HepG2 (cell line): ENCODE measurements around the gene IGIP. TPM values are rescaled to one million over a fixed set of nuclear protein-coding genes. Genes with fewer than 3 reads are reported as not detected.

Source experiments
- ATAC-seq: fragments of 200-7000 bp; cut with Tn5 transposase; 3 replicates; pipeline ENCODE4 v1.9.1; 2020; ENCODE audit warnings: mild to moderate bottlenecking, moderate library complexity
- BruUV-seq: library from RNA; stranded (reverse); fragments of 400-500 nt; replicated peaks from 2 replicates; lab custom pipeline; 2021; lab: Mats Ljungman, UMichigan
- CTCF ChIA-PET: fragments of 300-600 bp; formaldehyde crosslinking; extraction: SDS; loops from one replicate; lab custom pipeline; 2021; ENCODE audit warnings: low total read pairs, inconsistent platforms, low intra/inter-chr PET ratio; lab: Yijun Ruan, JAX
- POLR2A ChIA-PET: fragments of 350-600 bp; sonication (Branson Sonifier 250); formaldehyde crosslinking; loops from one replicate; lab custom pipeline; 2020; ENCODE audit warnings: antibody characterized with exemption, inconsistent platforms; lab: Yijun Ruan, JAX
- DNase-seq: peaks from one replicate; pipeline ENCODE4 v3.0.0-alpha.2; 2015; ENCODE audit warnings: low spot score
- FAIRE-seq: peaks from 3 replicates; lab custom pipeline; 2011; peaks lifted over from hg19 to GRCh38; lab: Jason Lieb, UNC
- H2AFZ ChIP-seq: one replicate; pipeline ENCODE4 v1.6.1; 2011; ENCODE audit warnings: low read length, inconsistent platforms
- H3K27ac ChIP-seq: fragments of 300-600 bp; 3 replicates; pipeline ENCODE4 v1.8.0; 2011; ENCODE audit warnings: mixed run types, mild to moderate bottlenecking, mixed read lengths, low read length, inconsistent platforms; ENCODE audit not compliant: insufficient read depth; ENCODE audit errors: extremely low read length
- H3K27me3 ChIP-seq, 2 experiments: fragments of 200-600 bp in 1 of 2; 2 replicates in 1 of 2; 3 replicates in 1 of 2; pipeline versions ENCODE4 v1.6.0 to v1.8.0; 2011; ENCODE audit warnings: low read length in 2 of 2, mild to moderate bottlenecking in 2 of 2, moderate library complexity in 2 of 2, inconsistent platforms in 1 of 2; ENCODE audit not compliant: insufficient read depth in 2 of 2, control insufficient read depth in 1 of 2
- H3K36me3 ChIP-seq, 2 experiments: fragments of 200-600 bp in 1 of 2; replicated peaks in 1 of 2; 2 replicates in 1 of 2; 3 replicates in 1 of 2; pipeline versions ENCODE4 v1.5.1 to v1.8.0; 2011; ENCODE audit warnings: low read length in 2 of 2, inconsistent platforms in 1 of 2; ENCODE audit not compliant: insufficient read depth in 2 of 2, control insufficient read depth in 1 of 2
- H3K4me1 ChIP-seq: 2 replicates; pipeline ENCODE4 v1.5.1; 2012; ENCODE audit warnings: low read length, inconsistent platforms; ENCODE audit not compliant: insufficient read depth
- H3K4me2 ChIP-seq: 2 replicates; pipeline ENCODE4 v1.6.0; 2011; ENCODE audit warnings: low read depth, low read length, inconsistent platforms
- H3K4me3 ChIP-seq, 3 experiments: fragments of 200-600 bp in 1 of 3; sonication (generic), shearing (Covaris generic) in 1 of 3; replicated peaks in 1 of 3; 2 replicates each; pipeline ENCODE4 v1.5.1; 2011 to 2016; ENCODE audit warnings: low read length in 3 of 3, inconsistent platforms in 2 of 3, low read depth in 2 of 3, mild to moderate bottlenecking in 2 of 3, control low read depth in 1 of 3, mixed read lengths in 1 of 3; ENCODE audit not compliant: insufficient read depth in 1 of 3
- H3K79me2 ChIP-seq: one replicate; pipeline ENCODE4 v1.6.1; 2011; ENCODE audit warnings: low read length, inconsistent platforms; ENCODE audit not compliant: insufficient read depth
- H3K9ac ChIP-seq: 2 replicates; pipeline ENCODE4 v1.6.0; 2011; ENCODE audit warnings: mild to moderate bottlenecking, low read depth, low read length, inconsistent platforms; ENCODE audit not compliant: insufficient read depth
- H3K9me3 ChIP-seq: 2 replicates; pipeline ENCODE4 v1.5.1; 2012; ENCODE audit warnings: mild to moderate bottlenecking, low read length
- H4K20me1 ChIP-seq: 2 replicates; pipeline ENCODE4 v1.6.0; 2011; ENCODE audit warnings: inconsistent platforms, mild to moderate bottlenecking, low read length, moderate library complexity; ENCODE audit not compliant: insufficient read depth
- FOXM1 ChIP-seq: sonication (generic); formaldehyde crosslinking; IDR thresholded peaks from 2 replicates; pipeline ENCODE4 v1.5.0; 2020; ENCODE audit warnings: missing genetic modification reagents
- HIVEP1 ChIP-seq: sonication (generic); formaldehyde crosslinking; IDR thresholded peaks from 2 replicates; pipeline ENCODE4 v1.4.0; 2020; ENCODE audit warnings: mild to moderate bottlenecking, missing genetic modification reagents
- JARID2 ChIP-seq: sonication (generic); formaldehyde crosslinking; IDR thresholded peaks from 2 replicates; pipeline ENCODE4 v1.8.1; 2023; ENCODE audit warnings: missing genetic modification reagents, inconsistent platforms; ENCODE audit not compliant: insufficient replicate concordance
- KAT8 ChIP-seq: IDR thresholded peaks from 2 replicates; pipeline ENCODE4 v1.6.1; 2016; ENCODE audit warnings: missing genetic modification reagents, missing compliant biosample characterization
- MIER2 ChIP-seq: IDR thresholded peaks from 2 replicates; pipeline ENCODE4 v1.6.1; 2016; ENCODE audit warnings: missing biosample characterization, missing genetic modification reagents
- MIER3 ChIP-seq: IDR thresholded peaks from 2 replicates; pipeline ENCODE4 v1.6.1; 2016; ENCODE audit warnings: missing compliant biosample characterization, borderline replicate concordance
- NCOA2 ChIP-seq: sonication (generic); formaldehyde crosslinking; IDR thresholded peaks from 2 replicates; pipeline ENCODE4 v1.8.0; 2022; ENCODE audit warnings: inconsistent platforms
- NR2F6 ChIP-seq, 2 experiments: IDR thresholded peaks; 2 replicates each; pipeline ENCODE4 v1.6.1; 2016; ENCODE audit warnings: antibody characterized with exemption in 1 of 2, mild to moderate bottlenecking in 1 of 2
- POLR2G ChIP-seq: fragments of 200-400 bp; formaldehyde crosslinking; IDR thresholded peaks from 2 replicates; pipeline ENCODE4 v1.6.1; 2018; ENCODE audit warnings: mild to moderate bottlenecking, low read depth, low read length, moderate library complexity
- RFX1 ChIP-seq: fragments of 450-650 bp; IDR thresholded peaks from 2 replicates; pipeline ENCODE4 v1.6.1; 2017
- ZBTB7B ChIP-seq: sonication (generic); formaldehyde crosslinking; IDR thresholded peaks from 2 replicates; pipeline ENCODE4 v1.4.0; 2020; ENCODE audit warnings: missing genetic modification reagents
- ZNF790 ChIP-seq: sonication (generic); formaldehyde crosslinking; IDR thresholded peaks from 2 replicates; pipeline ENCODE4 v1.8.0; 2022; ENCODE audit warnings: missing genetic modification reagents, mild to moderate bottlenecking, borderline replicate concordance
- ZSCAN22 ChIP-seq: sonication (generic); formaldehyde crosslinking; IDR thresholded peaks from 2 replicates; pipeline ENCODE4 v1.4.0; 2020; ENCODE audit warnings: mild to moderate bottlenecking, missing genetic modification reagents
- WGBS: methylation state at CpG from one replicate; pipeline ENCODE4 v1.1.6; 2017; ENCODE audit warnings: low lambda C conversion rate; 5-methylcytosine and 5-hydroxymethylcytosine counted together
- in situ Hi-C: cut with HindIII; loops from 2 replicates; pipeline ENCODE4 v1.10.0; 2017; ENCODE audit warnings: low pct_unique_long_range_greater_than_20kb; ENCODE audit not compliant: extremely low pct_ligation_motif_present
- intact Hi-C: fragments of 100-400 bp; cut with micrococcal nuclease; formaldehyde crosslinking; loops from one replicate; pipeline ENCODE4 v1.10.0; 2022; ENCODE audit not compliant: unreplicated experiment
- polyA plus RNA-seq, 8 experiments: library from polyadenylated mRNA; depleted of rRNA in 3 of 8; stranded (reverse) in 7 of 8; unstranded in 1 of 8; fragments of >200 nt; fragmentation: Illumina TruSeq in 4 of 8; extraction: Trizol in 4 of 8; gene quantifications; 2 replicates each; pipeline versions ENCODE4 v1.2.1 to v1.2.3, GENCODE V29; 2011 to 2016; ENCODE audit warnings: low read depth in 4 of 8, missing spikeins in 1 of 8, mixed read lengths in 1 of 8; ENCODE audit not compliant: insufficient read depth in 1 of 8
- total RNA-seq, 5 experiments: library from RNA; depleted of rRNA; stranded (reverse); fragments of >200 nt; fragmentation: Illumina TruSeq; extraction: Trizol; gene quantifications; 2 replicates each; pipeline ENCODE4 v1.2.3, GENCODE V29; 2016; ENCODE audit warnings: low read depth in 1 of 5
- TF ChIP-seq, protein P1 (sequence below): sonication (generic); formaldehyde crosslinking; IDR thresholded peaks from 2 replicates; pipeline ENCODE4 v1.4.0; 2020; ENCODE audit warnings: mild to moderate bottlenecking, missing genetic modification reagents
- TF ChIP-seq, protein P2 (sequence below): sonication (generic); formaldehyde crosslinking; IDR thresholded peaks from 2 replicates; pipeline ENCODE4 v1.5.1; 2020; ENCODE audit warnings: mild to moderate bottlenecking, missing genetic modification reagents, borderline replicate concordance
- TF ChIP-seq, protein P3 (sequence below): sonication (generic); formaldehyde crosslinking; IDR thresholded peaks from 2 replicates; pipeline ENCODE4 v1.5.0; 2020; ENCODE audit warnings: missing genetic modification reagents

The IGIP gene
- total and polyA plus RNA-seq, 2 of the 13 experiments (the other 11 are each of a cell fraction or from before 2014, with no cell fraction given), result 1.7 to 2.1 TPM

DNA sequence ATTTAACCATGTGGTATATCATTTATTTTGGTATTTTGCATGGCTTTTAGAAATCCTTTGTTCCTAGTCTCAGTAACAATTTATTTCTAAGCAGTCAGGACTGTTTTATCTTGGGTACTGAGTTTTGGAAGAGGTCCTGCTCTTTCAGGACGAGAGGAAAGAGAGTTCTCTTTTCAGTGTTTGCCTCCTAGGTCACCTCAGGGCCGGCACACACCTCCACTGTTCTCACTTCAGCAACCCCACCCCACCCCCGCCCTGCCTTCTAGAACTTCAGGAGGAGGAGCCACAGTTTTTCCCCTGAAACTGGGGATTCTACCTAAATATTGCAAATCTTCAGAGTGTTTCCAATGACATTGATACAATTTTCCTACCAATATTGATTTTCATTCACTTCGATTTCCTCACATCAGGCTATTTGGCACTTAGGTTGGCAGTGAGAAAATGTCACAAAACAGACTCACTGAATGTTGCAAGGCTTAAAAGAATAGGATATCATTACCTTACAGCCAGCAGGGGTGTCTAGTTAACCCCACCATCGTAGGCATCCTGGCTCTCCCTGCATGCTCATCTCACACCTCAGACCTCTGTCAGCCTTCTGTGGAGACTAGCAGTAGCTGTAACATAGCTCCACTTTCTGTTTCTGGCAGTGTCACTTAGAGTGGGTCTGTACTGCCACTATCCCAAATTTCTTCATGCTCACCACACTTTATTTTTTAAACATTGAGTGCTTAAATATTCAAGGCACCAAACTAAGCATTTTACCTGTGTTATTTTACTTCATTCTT lies 5.4 kb downstream of the IGIP start (continued):
- TF ChIP-seq NR2F6 (IDR thresholded peaks at IDR 0.05), result no peak
- TF ChIP-seq NR2F6 (CRISPR knock-in tag; IDR thresholded peaks at IDR 0.05), result no peak
- TF ChIP-seq, protein P1, sequence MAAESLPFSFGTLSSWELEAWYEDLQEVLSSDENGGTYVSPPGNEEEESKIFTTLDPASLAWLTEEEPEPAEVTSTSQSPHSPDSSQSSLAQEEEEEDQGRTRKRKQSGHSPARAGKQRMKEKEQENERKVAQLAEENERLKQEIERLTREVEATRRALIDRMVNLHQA (CRISPR knock-in tag), result no peak
- TF ChIP-seq ZBTB7B, result no peak
- no peak for TF ChIP-seq FOXM1 (CRISPR knock-in tag)
- TF ChIP-seq NCOA2 (CRISPR knock-in tag), result no peak

DNA sequence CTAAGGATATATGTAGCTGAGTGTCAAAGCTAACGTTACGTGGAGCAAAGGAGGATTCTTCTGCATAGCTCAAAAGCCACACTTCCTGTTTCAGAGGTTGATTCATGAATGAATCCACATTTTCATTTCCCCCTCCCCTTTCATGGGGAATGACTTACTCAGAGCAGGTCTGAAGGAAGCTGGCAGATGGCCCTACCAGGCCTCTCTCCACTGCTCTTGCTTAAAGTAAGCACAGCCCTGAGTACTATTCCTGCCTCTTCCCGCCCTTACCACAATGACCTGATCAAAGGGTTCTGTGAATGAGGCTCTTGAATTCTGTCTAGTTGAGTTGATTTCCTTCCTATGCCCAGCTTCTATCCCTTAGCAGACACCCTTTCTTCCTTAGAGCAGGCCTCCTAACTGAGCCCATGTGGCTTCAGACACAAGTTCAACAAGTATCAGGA lies 6.3 kb downstream of the IGIP start:
- TF ChIP-seq MIER2 (CRISPR knock-in tag), result no peak
- TF ChIP-seq, protein P2, sequence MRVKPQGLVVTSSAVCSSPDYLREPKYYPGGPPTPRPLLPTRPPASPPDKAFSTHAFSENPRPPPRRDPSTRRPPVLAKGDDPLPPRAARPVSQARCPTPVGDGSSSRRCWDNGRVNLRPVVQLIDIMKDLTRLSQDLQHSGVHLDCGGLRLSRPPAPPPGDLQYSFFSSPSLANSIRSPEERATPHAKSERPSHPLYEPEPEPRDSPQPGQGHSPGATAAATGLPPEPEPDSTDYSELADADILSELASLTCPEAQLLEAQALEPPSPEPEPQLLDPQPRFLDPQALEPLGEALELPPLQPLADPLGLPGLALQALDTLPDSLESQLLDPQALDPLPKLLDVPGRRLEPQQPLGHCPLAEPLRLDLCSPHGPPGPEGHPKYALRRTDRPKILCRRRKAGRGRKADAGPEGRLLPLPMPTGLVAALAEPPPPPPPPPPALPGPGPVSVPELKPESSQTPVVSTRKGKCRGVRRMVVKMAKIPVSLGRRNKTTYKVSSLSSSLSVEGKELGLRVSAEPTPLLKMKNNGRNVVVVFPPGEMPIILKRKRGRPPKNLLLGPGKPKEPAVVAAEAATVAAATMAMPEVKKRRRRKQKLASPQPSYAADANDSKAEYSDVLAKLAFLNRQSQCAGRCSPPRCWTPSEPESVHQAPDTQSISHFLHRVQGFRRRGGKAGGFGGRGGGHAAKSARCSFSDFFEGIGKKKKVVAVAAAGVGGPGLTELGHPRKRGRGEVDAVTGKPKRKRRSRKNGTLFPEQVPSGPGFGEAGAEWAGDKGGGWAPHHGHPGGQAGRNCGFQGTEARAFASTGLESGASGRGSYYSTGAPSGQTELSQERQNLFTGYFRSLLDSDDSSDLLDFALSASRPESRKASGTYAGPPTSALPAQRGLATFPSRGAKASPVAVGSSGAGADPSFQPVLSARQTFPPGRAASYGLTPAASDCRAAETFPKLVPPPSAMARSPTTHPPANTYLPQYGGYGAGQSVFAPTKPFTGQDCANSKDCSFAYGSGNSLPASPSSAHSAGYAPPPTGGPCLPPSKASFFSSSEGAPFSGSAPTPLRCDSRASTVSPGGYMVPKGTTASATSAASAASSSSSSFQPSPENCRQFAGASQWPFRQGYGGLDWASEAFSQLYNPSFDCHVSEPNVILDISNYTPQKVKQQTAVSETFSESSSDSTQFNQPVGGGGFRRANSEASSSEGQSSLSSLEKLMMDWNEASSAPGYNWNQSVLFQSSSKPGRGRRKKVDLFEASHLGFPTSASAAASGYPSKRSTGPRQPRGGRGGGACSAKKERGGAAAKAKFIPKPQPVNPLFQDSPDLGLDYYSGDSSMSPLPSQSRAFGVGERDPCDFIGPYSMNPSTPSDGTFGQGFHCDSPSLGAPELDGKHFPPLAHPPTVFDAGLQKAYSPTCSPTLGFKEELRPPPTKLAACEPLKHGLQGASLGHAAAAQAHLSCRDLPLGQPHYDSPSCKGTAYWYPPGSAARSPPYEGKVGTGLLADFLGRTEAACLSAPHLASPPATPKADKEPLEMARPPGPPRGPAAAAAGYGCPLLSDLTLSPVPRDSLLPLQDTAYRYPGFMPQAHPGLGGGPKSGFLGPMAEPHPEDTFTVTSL (CRISPR knock-in tag), result no peak
- TF ChIP-seq KAT8 (CRISPR knock-in tag), result no peak
- no peak for TF ChIP-seq RFX1
- TF ChIP-seq ZSCAN22 (CRISPR knock-in tag), result no peak
- TF ChIP-seq ZNF790, result no peak
- no peak for TF ChIP-seq POLR2G
- no peak for TF ChIP-seq JARID2 (CRISPR knock-in tag)
- TF ChIP-seq, protein P3, sequence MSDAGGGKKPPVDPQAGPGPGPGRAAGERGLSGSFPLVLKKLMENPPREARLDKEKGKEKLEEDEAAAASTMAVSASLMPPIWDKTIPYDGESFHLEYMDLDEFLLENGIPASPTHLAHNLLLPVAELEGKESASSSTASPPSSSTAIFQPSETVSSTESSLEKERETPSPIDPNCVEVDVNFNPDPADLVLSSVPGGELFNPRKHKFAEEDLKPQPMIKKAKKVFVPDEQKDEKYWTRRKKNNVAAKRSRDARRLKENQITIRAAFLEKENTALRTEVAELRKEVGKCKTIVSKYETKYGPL (CRISPR knock-in tag), result no peak
- no peak for TF ChIP-seq HIVEP1
- no peak for TF ChIP-seq MIER3 (CRISPR knock-in tag)
- H3K36me3 ChIP-seq, result no peaks in the 10 kb centered on the region

More for the DNA sequence above, 6.3 kb downstream of the IGIP start:
- no peaks in the 10 kb centered on the region for H3K4me1 ChIP-seq
- no peak overlapping the region for H3K9ac ChIP-seq
- ATAC-seq, result no peak
- in situ Hi-C loops (no loop called here), intact Hi-C loops (no loop called here)
- no peak overlapping the region for H3K27ac ChIP-seq
- ChIA-PET CTCF (no interaction called here), POLR2A (no interaction called here)
- H3K27me3 ChIP-seq, result no peaks in the 10 kb centered on the region; a peak in 1 of 5 replicates
- no peaks in the 10 kb centered on the region for H3K9me3 ChIP-seq
- no TSS peak for BruUV-seq
- peaks cover 4% of the 10 kb centered on the region for H3K79me2 ChIP-seq
- H4K20me1 ChIP-seq, result no peaks in the 10 kb centered on the region
- WGBS, result 92% methylated on average over 3 of the region's 3 CpGs
- FAIRE-seq, result no peak
- no peak overlapping the region for H3K4me2 ChIP-seq
- no peak overlapping the region for H2AFZ ChIP-seq
- DNase-seq, result no peak
- H3K4me3 ChIP-seq, result no peak overlapping the region
